Hepatocyte (in vitro differentiated cells): ENCODE measurements around the gene PTPRT.

Source experiments
- CTCF ChIP-seq: fragments of 200-600 bp; sonication (generic); IDR thresholded peaks from 2 replicates; pipeline ENCODE4 v1.5.1; 2016; ENCODE audit warnings: antibody characterized with exemption, mild to moderate bottlenecking; ENCODE audit not compliant: poor library complexity
- EZH2 ChIP-seq: fragments of 200-600 bp; sonication (generic); IDR thresholded peaks from 2 replicates; pipeline ENCODE4 v1.6.1; 2016; ENCODE audit warnings: antibody characterized with exemption, mild to moderate bottlenecking, borderline replicate concordance
- EZH2phosphoT487 ChIP-seq: fragments of 200-600 bp; sonication (generic); IDR thresholded peaks from one replicate; pipeline ENCODE4 v1.6.1; 2018; ENCODE audit warnings: antibody characterized with exemption, mild to moderate bottlenecking, low read depth, moderate library complexity; ENCODE audit not compliant: unreplicated experiment, severe bottlenecking

- TF ChIP-seq CTCF, result no peak
- TF ChIP-seq EZH2phosphoT487, result no peak
- TF ChIP-seq EZH2, result no peak
Measured at GRCh38 chr20:43205699-43206098, 16.0 kb upstream of the PTPRT start.
